Natural killer cell (primary cell): ENCODE measurements around the gene WDR74. TPM values are rescaled to one million over a fixed set of nuclear protein-coding genes. Genes with fewer than 3 reads are reported as not detected.
A peak's percentile ranks its signal among the peaks of the same experiment; 100 is the strongest.

ENCODE experiments used
- ATAC-seq, 3 donors: fragments of 150-1000 bp in 2 of 3; fragments of 200-7000 bp in 1 of 3; cut with Tn5 transposase; 1 replicate in 1 of 3; 2 replicates in 2 of 3; pipeline ENCODE4 v1.10.0; 2021; ENCODE audit warnings: mild to moderate bottlenecking in 2 of 3, moderate library complexity in 2 of 3
- DNase-seq, 2 donors: peaks; one replicate each; pipeline versions ENCODE4 v3.0.0 to v3.0.0-alpha.2; 2013 to 2021; ENCODE audit warnings: mixed read lengths in 1 of 2
- H3K27ac ChIP-seq: one replicate; pipeline ENCODE4 v1.5.1; 2013; ENCODE audit warnings: mild to moderate bottlenecking, low read length
- H3K27me3 ChIP-seq: one replicate; pipeline ENCODE4 v1.6.1; 2013; ENCODE audit warnings: low read length; ENCODE audit not compliant: control insufficient read depth, insufficient read depth
- H3K36me3 ChIP-seq: one replicate; pipeline ENCODE4 v1.6.1; 2013; ENCODE audit warnings: low read length; ENCODE audit not compliant: control insufficient read depth, insufficient read depth
- H3K4me1 ChIP-seq: one replicate; pipeline ENCODE4 v1.6.1; 2013; ENCODE audit warnings: low read length; ENCODE audit not compliant: control insufficient read depth, insufficient read depth
- H3K4me3 ChIP-seq: one replicate; pipeline ENCODE4 v1.5.1; 2013; ENCODE audit warnings: low read length
- H3K9me3 ChIP-seq: one replicate; pipeline ENCODE4 v1.6.1; 2013; ENCODE audit warnings: low read length; ENCODE audit not compliant: control insufficient read depth, insufficient read depth
- H3K27ac Mint-ChIP-seq, 2 donors: one replicate each; pipeline ENCODE4 v1.8.0; 2022; ENCODE audit warnings: mild to moderate bottlenecking in 2 of 2, mixed read lengths in 2 of 2, moderate library complexity in 1 of 2
- H3K27me3 Mint-ChIP-seq, 2 donors: one replicate each; pipeline ENCODE4 v1.8.0; 2022; ENCODE audit warnings: low read depth in 2 of 2, mixed read lengths in 2 of 2
- H3K36me3 Mint-ChIP-seq: one replicate; pipeline ENCODE4 v1.8.0; 2022; ENCODE audit warnings: mixed read lengths
- H3K4me1 Mint-ChIP-seq, 2 donors: one replicate each; pipeline ENCODE4 v1.8.0; 2022; ENCODE audit warnings: mixed read lengths in 2 of 2
- H3K4me3 Mint-ChIP-seq: one replicate; pipeline ENCODE4 v1.8.0; 2022; ENCODE audit warnings: mild to moderate bottlenecking, moderate library complexity, mixed read lengths
- H3K9me3 Mint-ChIP-seq, 2 donors: one replicate each; pipeline ENCODE4 v1.8.0; 2022; ENCODE audit warnings: mixed read lengths in 2 of 2
- WGBS: methylation state at CpG from one replicate; pipeline ENCODE4 v1.1.7; 2013; ENCODE audit warnings: missing lambda C conversion rate; ENCODE audit not compliant: insufficient coverage; 5-methylcytosine and 5-hydroxymethylcytosine counted together
- intact Hi-C: fragments of 100-400 bp; cut with micrococcal nuclease; formaldehyde crosslinking; loops from one replicate; pipeline ENCODE4 v1.14.2; 2022
- total RNA-seq, 4 donors: library from RNA; stranded (reverse); fragments of 120-200 nt in 1 of 4; gene quantifications; one replicate each; pipeline versions ENCODE4 v1.2.3 to v1.2.4, GENCODE V29; 2013 to 2022
- TF ChIP-seq, protein P1 (sequence below): fragments of 200-600 bp; IDR thresholded peaks from one replicate; pipeline ENCODE4 v1.8.0; 2022; ENCODE audit warnings: antibody characterized with exemption

The WDR74 gene
- total RNA-seq, 3 donors from 2014 or later (not counting 1 experiment from before 2014, with no cell fraction given), result 151 to 173 (median 171) TPM

DNA sequence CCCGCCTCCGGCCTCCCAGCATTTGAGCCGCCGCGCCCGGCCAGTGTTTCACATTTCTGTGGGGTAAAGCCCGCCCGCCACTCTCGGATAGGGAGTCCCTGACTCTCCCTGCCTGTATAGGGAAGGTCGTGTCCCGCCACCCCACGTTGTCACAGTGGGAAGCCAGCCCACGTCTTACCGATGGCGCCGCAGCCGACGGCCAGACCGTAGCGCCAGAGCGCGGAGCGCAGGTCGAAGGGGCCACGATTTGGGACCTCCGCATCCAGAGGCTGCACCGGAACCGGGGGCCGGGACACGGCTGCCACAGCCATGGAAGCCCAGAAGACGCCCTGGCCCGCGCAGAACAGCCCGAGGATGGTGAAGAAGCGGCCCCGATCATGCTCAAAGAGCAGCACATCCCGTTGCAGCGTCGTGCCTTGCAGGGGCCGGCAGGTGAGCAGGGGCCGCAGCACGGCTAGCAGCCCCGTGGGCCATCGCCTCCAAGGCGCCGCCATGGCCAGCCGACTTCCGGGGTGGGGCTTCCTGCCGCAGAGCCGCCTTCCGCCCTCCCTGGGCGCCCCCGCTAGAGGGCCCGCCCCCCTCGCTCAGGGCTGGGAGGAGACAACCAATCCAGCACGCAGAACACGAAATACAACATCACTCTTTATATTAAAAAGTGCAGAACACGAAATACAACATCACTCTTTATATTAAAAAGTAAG lies 47.7 kb downstream of the WDR74 start, which contains the start of gene TMEM223:
TMEM223 (minus strand) TSS at position 506 of the 701 bp plus-strand sequence; CDS start at position 494, 12 bp downstream.
- H3K9me3 ChIP-seq, result no peaks in the 10 kb centered on the region
- Mint-ChIP-seq H3K27ac (peak within 1 kb of the TSS; percentile 86 to 94), H3K27me3 (no peaks in the 10 kb centered on the region), H3K4me1 (peaks cover 34 to 46% of the 10 kb centered on the region in 2 donors), H3K4me3 (peak within 1 kb of the TSS; percentile 89), H3K36me3 (peaks cover 9% of the 10 kb centered on the region), H3K9me3 (no peaks in the 10 kb centered on the region)
- TF ChIP-seq, protein P1, sequence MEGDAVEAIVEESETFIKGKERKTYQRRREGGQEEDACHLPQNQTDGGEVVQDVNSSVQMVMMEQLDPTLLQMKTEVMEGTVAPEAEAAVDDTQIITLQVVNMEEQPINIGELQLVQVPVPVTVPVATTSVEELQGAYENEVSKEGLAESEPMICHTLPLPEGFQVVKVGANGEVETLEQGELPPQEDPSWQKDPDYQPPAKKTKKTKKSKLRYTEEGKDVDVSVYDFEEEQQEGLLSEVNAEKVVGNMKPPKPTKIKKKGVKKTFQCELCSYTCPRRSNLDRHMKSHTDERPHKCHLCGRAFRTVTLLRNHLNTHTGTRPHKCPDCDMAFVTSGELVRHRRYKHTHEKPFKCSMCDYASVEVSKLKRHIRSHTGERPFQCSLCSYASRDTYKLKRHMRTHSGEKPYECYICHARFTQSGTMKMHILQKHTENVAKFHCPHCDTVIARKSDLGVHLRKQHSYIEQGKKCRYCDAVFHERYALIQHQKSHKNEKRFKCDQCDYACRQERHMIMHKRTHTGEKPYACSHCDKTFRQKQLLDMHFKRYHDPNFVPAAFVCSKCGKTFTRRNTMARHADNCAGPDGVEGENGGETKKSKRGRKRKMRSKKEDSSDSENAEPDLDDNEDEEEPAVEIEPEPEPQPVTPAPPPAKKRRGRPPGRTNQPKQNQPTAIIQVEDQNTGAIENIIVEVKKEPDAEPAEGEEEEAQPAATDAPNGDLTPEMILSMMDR, result no peak
- intact Hi-C loops, result loop anchor here (1.0 kb wide), 1 partner anchor 14 kb away; the partner anchor contains the start of gene NXF1
- H3K36me3 ChIP-seq, result peaks cover 52% of the 10 kb centered on the region
- peaks cover 41% of the 10 kb centered on the region for H3K4me1 ChIP-seq
- peak; percentile 77 to 85 (median 78) for ATAC-seq
- WGBS, result under 1% methylated on average over 58 of the region's 58 CpGs
- H3K27me3 ChIP-seq, result no peaks in the 10 kb centered on the region
- DNase-seq, result peak; percentile 86 to 93
- peak within 1 kb of the TSS; percentile 95 for H3K4me3 ChIP-seq
- H3K27ac ChIP-seq, result peak within 1 kb of the TSS; percentile 80

DNA sequence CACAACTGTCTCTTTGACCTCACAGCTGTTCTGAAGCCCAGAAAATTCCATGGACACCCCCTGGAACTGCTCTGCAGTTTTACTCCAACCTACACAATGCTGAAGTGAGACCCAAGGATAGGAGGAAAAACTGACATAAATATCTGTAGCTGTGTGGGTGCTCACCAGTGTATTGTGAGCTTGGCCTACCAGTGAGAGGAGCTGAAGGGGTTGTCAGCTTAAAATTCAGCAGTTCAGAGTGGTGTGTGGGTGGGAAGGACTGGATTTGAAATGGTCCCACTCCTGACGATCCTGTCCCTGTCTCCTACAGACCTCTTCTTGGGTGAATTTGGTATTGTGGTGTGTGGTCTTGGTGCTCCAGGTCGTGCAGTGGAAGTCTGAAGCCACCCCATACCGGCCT lies 49.8 kb downstream of the WDR74 start:
- DNase-seq, result no peak
- Histone ChIP-seq H3K4me3 (no peak overlapping the region), H3K36me3 (peaks cover 32% of the 10 kb centered on the region), H3K27me3 (no peaks in the 10 kb centered on the region), H3K9me3 (no peaks in the 10 kb centered on the region), H3K4me1 (peaks cover 48% of the 10 kb centered on the region), H3K27ac (no peak overlapping the region)
- 86% methylated on average over 3 of the region's 3 CpGs for WGBS
- Mint-ChIP-seq H3K27ac (peak overlapping the region; percentile 86 to 94), H3K4me1 (peaks cover 42 to 50% of the 10 kb centered on the region in 2 donors), H3K9me3 (no peaks in the 10 kb centered on the region), H3K27me3 (no peaks in the 10 kb centered on the region), H3K4me3 (peak overlapping the region; percentile 75), H3K36me3 (peaks cover 6% of the 10 kb centered on the region)
- intact Hi-C loops, result no loop called here
- TF ChIP-seq, protein P1, result no peak
- no peak for ATAC-seq

DNA sequence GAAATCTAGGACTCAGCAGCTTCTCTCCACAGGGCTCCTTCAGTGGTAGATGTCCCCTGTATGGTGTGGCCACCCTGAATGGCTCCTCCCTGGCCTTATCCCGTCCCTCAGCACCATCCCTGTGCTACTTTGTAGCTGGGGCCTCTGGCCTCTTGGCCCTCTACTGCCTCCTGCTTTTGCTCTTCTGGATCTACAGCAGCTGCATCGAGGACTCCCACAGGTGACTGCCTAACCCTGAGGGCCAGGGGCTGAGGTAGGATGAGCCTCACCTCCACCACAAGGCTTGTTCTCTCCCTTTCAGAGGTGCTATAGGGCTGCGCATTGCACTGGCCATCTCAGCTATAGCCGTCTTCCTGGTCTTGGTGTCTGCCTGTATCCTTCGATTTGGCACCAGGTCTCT lies 50.4 kb downstream of the WDR74 start:
- Histone ChIP-seq H3K9me3 (no peaks in the 10 kb centered on the region), H3K36me3 (peaks cover 26% of the 10 kb centered on the region), H3K4me3 (no peak overlapping the region), H3K4me1 (peaks cover 48% of the 10 kb centered on the region), H3K27me3 (no peaks in the 10 kb centered on the region), H3K27ac (no peak overlapping the region)
- Mint-ChIP-seq H3K4me3 (peak overlapping the region; percentile 75), H3K36me3 (peaks cover under 1% of the 10 kb centered on the region), H3K9me3 (no peaks in the 10 kb centered on the region), H3K4me1 (peaks cover 37 to 50% of the 10 kb centered on the region in 2 donors), H3K27ac (peak overlapping the region; percentile 86 to 94), H3K27me3 (no peaks in the 10 kb centered on the region)
- ATAC-seq, result no peak
- intact Hi-C loops, result no loop called here
- WGBS, result 85% methylated on average over 5 of the region's 5 CpGs
- TF ChIP-seq, protein P1, result no peak
- DNase-seq, result no peak
